Stimulated activated CD8-positive, alpha-beta memory T cell treated with anti-CD3 and anti-CD28 coated beads, Interleukin-12 subunit alpha, Interleukin-12 subunit beta, amount 100 ng/mL, for 24 hours (primary cell): ENCODE measurements around the gene TCEANC2.

ENCODE experiments used
- DNase-seq: peaks from one replicate; pipeline ENCODE4 v3.0.0-alpha.2; 2020; ENCODE audit errors: extremely low read depth

The TCEANC2 gene

GRCh38 chr1:54136269-54136896, 83.0 kb downstream of the TCEANC2 start:
- DNase-seq, result no peak

DNA sequence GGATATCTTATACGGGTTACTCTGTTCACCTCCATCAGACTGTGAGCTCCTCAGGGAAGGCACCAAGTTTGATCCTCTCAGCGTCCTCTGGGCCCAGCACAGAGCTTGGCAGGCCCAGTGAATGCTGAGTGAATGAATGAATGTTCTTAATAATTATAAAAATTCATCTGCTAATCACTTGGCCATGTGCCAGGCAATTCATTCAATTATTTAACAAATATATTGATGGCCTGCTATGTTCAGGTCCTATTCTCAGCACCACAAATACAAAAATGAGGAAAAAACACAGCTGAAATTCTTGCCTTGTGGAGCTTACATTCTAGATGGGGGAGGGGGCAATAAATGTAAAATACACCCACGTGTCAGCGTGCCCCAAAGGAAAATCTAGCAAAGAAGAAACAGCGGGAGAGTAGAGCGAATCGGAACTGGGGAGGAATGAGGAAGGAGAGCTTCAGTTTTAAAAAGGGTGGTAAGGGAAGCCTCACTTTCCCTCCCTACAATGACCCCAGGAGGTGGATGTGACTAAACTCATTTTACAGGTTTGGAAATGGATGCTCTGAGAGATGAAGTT, 83.6 kb downstream of the TCEANC2 start:
- no peak for DNase-seq

DNA sequence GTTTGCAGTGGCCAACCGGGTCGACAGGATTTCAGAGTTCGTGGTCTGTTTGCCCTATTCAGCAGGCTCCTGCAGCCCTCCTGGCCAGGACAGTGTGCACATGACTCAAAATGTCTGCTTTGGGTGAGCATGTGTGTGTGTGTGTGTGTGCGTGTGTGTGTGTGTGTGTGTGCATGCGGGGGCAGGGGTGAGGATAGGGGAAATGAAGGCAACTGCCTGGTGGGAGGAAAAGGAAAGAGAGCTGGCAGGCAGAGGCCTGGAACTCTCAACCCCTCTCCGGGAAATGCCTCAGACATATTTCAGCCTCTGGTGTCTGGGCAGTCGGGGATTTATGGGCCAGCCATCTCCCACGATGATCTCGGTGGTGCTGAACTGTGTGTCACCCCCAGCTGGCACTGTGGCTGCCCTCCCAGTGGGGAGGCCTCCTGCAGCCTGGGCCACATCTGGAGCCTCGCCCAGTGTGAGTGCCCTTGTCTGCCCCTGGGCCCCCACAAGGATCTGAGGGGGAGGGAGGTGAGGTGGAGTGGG, 84.2 kb downstream of the TCEANC2 start:
- DNase-seq, result no peak

GRCh38 chr1:54138994-54139393, 85.6 kb downstream of the TCEANC2 start:
- no peak for DNase-seq

GRCh38 chr1:54139711-54140110, 86.3 kb downstream of the TCEANC2 start:
- no peak for DNase-seq

GRCh38 chr1:54142146-54142900, 88.9 kb downstream of the TCEANC2 start:
- DNase-seq, result no peak

DNA sequence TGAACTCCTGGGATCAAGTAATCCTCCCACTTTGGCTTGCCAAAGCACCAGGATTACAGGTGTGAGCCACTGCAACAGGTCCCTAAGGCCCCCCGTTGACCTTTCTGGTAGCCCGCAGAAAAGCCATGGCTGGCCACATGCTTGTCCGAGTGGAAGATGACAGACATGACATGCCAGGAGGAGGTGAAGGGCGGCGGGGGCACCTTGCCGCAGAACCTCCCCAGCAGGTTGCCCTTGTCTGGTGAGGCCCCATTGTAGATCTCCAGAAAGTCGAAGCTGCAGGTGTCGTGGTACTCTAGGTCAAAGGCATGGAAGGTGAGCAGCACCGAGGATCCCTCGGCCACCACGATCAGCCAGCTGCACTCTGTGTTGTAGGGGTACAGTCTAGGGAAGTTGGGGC, 91.0 kb downstream of the TCEANC2 start:
- DNase-seq, result no peak

- no peak for DNase-seq
These were observed 96.3 kb downstream of the TCEANC2 start for GRCh38 chr1:54149734-54150133.

GRCh38 chr1:54151013-54151412, 97.6 kb downstream of the TCEANC2 start:
- DNase-seq, result no peak

- no peak for DNase-seq
These were observed 99.3 kb downstream of the TCEANC2 start, which contains the start of gene CDCP2 for GRCh38 chr1:54152696-54153095. TSS of gene CDCP2 (minus strand) at chr1:54153000. CDS start at chr1:54152922, 78 bp downstream.

DNA sequence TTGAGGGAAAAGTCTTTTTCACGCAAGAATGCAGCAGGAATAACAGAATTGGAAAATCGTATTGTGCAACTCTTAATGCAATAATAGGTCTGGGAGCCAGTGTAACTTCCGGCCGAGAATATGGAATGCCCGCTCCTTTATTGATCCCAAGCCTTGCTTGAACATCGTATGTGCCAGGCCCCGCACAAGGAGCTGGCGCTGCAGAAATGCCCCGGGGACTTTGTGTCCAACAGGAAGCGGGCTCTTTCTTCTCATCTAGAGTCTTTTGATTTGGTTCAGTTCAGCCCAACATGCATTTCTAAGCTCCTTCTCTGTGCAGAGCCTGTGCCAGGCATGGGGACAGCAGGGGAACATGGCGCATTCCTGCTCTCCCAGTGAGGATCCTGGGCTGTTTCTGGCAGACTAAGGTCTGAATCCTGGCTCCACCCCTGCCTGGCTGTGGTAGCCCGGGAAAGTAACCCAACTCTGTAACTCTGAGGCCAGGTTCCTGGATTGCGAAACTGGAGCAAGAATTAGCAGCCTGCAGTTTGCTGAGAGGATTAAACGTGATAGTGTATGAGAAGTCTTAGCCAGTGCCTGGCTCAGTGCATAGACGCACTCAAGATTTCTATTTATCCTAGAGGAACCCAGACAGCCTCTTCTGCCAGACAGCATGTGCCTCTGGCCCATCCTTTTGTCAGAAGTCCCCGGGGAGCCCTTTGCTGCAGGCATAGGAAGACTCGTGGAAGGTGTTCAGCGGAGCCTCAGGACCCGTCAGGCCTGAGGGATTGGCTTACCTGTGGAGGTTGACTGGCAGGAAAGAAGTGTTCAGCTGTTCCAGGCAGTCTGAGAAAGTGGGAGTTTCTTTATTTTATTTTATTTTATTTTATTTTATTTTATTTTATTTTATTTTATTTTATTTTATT, 100.4 kb downstream of the TCEANC2 start:
- no peak for DNase-seq
